Measurements from ENCODE around the gene RTP3. TPM values are rescaled to one million over a fixed set of nuclear protein-coding genes. Genes with fewer than 3 reads are reported as not detected.
A peak's percentile ranks its signal among the peaks of the same experiment; 100 is the strongest.

RTP3 gene
- total and polyA plus RNA-seq, 12 donors = not detected

- 85 to 89% methylated on average over 7 of the region's 7 CpGs for WGBS, 2 donors
These were observed 19.4 kb downstream of the RTP3 start for GRCh38 chr3:46517016-46517783.

GRCh38 chr3:46517784-46518181, 20.0 kb downstream of the RTP3 start:
- no peaks in the 10 kb centered on the region for H3K4me1 ChIP-seq
- no peak overlapping the region for H3K27ac ChIP-seq
- no peaks in the 10 kb centered on the region for H3K27me3 ChIP-seq
- intact Hi-C loops (cut with DNase I) = no loop called here
- WGBS, 2 donors = 94 to 95% methylated on average over 2 of the region's 2 CpGs
- no peaks in the 10 kb centered on the region for H3K9me3 ChIP-seq
- no peak overlapping the region for H3K4me3 ChIP-seq
- TF ChIP-seq CTCF (IDR thresholded peaks at IDR 0.05) = no peak
- ATAC-seq (peak in 1 of 8 donors; percentile 65), DNase-seq (no peak)
- H3K36me3 ChIP-seq = peaks cover 0 to 57% (median 4%) of the 10 kb centered on the region in 9 donors

More at GRCh38 chr3:46517016-46517783, 19.4 kb downstream of the RTP3 start:
- H3K27ac ChIP-seq = no peak overlapping the region
- H3K4me1 ChIP-seq = no peaks in the 10 kb centered on the region
- no peak for TF ChIP-seq CTCF (IDR thresholded peaks at IDR 0.05)
- H3K36me3 ChIP-seq = peaks cover 0 to 55% (median 4%) of the 10 kb centered on the region in 9 donors
- H3K9me3 ChIP-seq = no peaks in the 10 kb centered on the region
- ATAC-seq (no peak), DNase-seq (no peak)
- intact Hi-C loops (cut with DNase I) = no loop called here
- no peak overlapping the region for H3K4me3 ChIP-seq
- H3K27me3 ChIP-seq = no peaks in the 10 kb centered on the region

- intact Hi-C loops (cut with DNase I) = no loop called here
- Histone ChIP-seq H3K36me3 (peaks cover 0 to 70% (median 4%) of the 10 kb centered on the region in 9 donors), H3K27me3 (no peaks in the 10 kb centered on the region), H3K9me3 (no peaks in the 10 kb centered on the region), H3K4me1 (no peaks in the 10 kb centered on the region), H3K27ac (no peak overlapping the region), H3K4me3 (no peak overlapping the region)
- DNase-seq (no peak), ATAC-seq (no peak)
- TF ChIP-seq CTCF (IDR thresholded peaks at IDR 0.05) = no peak
- WGBS, 2 donors = 97 to 99% methylated on average over 2 of the region's 2 CpGs
These were observed 22.2 kb downstream of the RTP3 start for GRCh38 chr3:46519952-46520351.

GRCh38 chr3:46520531-46520930, 22.8 kb downstream of the RTP3 start:
- no peak for TF ChIP-seq CTCF (IDR thresholded peaks at IDR 0.05)
- H3K9me3 ChIP-seq = no peaks in the 10 kb centered on the region
- intact Hi-C loops (cut with DNase I) = no loop called here
- DNase-seq (no peak), ATAC-seq (no peak)
- peaks cover 0 to 74% (median 4%) of the 10 kb centered on the region in 9 donors for H3K36me3 ChIP-seq
- no peaks in the 10 kb centered on the region for H3K4me1 ChIP-seq
- H3K4me3 ChIP-seq = no peak overlapping the region
- H3K27ac ChIP-seq = no peak overlapping the region
- WGBS, 2 donors = 82 to 85% methylated on average over 3 of the region's 3 CpGs
- no peaks in the 10 kb centered on the region for H3K27me3 ChIP-seq

All from heart right ventricle (tissue), 16 donors.